Central memory CD8-positive, alpha-beta T cell (primary cell): ENCODE measurements around the gene DDX24.

Experiments
- ATAC-seq: fragments of 150-1000 bp; cut with Tn5 transposase; replicated peaks from 2 replicates; pipeline ENCODE4 v1.10.0; 2022; ENCODE audit warnings: mild to moderate bottlenecking, moderate FRiP score, moderate number of reproducible peaks; ENCODE audit not compliant: poor library complexity, severe bottlenecking; ENCODE audit errors: extremely low read depth
- DNase-seq, 2 donors: peaks; one replicate each; pipeline ENCODE4 v3.0.0; 2021; ENCODE audit warnings: low spot score in 2 of 2
- H3K27ac Mint-ChIP-seq: one replicate; pipeline ENCODE4 v1.8.0; 2022; ENCODE audit warnings: low read depth, mild to moderate bottlenecking, moderate library complexity, mixed read lengths
- H3K27me3 Mint-ChIP-seq: one replicate; pipeline ENCODE4 v1.8.0; 2022; ENCODE audit warnings: mixed read lengths
- H3K36me3 Mint-ChIP-seq: one replicate; pipeline ENCODE4 v1.8.0; 2022; ENCODE audit warnings: mild to moderate bottlenecking, moderate library complexity, mixed read lengths; ENCODE audit not compliant: insufficient read depth
- H3K4me1 Mint-ChIP-seq: one replicate; pipeline ENCODE4 v1.8.0; 2022; ENCODE audit warnings: mixed read lengths
- H3K4me3 Mint-ChIP-seq: one replicate; pipeline ENCODE4 v1.8.0; 2022; ENCODE audit warnings: mild to moderate bottlenecking, moderate library complexity, mixed read lengths
- H3K9me3 Mint-ChIP-seq: one replicate; pipeline ENCODE4 v1.8.0; 2022; ENCODE audit warnings: mixed read lengths

Gene DDX24

DNA sequence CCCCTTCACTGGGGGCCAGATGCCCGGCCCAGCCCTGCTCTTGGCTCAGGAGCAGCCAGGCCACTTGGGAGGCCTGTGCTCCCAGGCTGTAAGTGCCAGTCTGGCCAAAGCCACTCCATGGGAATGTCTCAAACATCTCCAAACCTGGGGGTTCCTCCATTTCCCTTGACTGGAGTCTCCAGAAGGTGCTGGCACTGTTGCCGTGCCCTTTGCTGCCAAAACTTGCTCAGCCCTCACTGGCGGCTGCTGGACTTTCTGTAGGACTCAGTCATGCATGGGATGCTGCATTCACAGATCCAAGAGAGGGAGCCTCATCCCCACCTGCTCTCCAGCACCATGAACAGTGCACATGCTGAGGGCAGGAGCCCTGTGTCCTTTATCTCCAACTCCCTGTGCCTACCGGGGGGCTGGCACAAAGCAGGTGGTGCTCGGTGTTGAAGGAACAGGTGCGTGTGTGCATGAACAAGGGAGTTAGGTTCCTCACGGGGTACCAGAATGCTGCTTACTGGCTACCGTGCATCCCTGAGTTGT, 64.5 kb downstream of the DDX24 start:
- Mint-ChIP-seq H3K27me3 (peaks cover 15% of the 10 kb centered on the region), H3K4me3 (no peak overlapping the region), H3K27ac (no peak overlapping the region), H3K4me1 (peaks cover 11% of the 10 kb centered on the region), H3K9me3 (no peaks in the 10 kb centered on the region), H3K36me3 (no peaks in the 10 kb centered on the region)
- ATAC-seq (no peak), DNase-seq (no peak)

DNA sequence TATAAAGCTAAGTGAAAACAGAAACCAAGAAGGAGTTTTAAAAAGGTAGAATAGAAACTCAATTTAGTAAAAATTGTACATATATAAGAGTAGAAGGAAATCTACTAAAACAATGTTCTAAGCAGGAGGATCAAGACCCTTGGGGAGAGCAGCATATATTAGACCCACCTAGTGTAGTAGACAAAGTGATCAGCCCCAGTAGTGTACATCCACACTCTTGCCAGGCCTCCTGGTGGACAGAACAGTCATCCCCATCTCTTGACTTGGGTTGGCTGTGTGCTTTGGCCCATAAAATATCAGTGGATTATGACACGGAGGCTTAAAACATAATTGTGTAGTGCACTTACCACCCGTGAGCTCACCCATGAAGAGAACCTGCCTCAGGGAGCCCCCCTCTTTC, 65.8 kb downstream of the DDX24 start:
- DNase-seq, result no peak
- Mint-ChIP-seq H3K27me3 (peaks cover 24% of the 10 kb centered on the region), H3K27ac (no peak overlapping the region), H3K36me3 (no peaks in the 10 kb centered on the region), H3K4me1 (peaks cover 24% of the 10 kb centered on the region), H3K9me3 (no peaks in the 10 kb centered on the region), H3K4me3 (no peak overlapping the region)
- ATAC-seq, result no peak

DNA sequence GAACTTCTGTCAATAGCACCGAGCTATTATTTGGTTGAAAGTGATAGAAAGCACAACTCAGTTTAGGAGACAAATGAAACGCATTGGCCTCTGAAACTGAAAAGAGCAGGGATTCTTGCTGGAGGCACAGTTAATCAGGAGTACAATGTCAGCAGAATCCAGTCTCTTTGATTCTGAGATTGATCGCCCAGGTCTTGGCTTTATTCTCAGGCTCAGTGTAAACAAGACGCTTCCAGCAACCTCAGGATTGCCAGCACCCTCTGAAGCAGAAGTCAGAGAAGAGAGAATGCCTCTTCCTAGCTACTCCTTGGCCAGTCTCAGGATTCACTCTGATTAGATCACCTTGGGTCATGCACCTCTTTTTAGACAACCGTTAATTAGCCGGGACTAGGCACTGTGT, 66.6 kb downstream of the DDX24 start:
- H3K9me3 Mint-ChIP-seq, result no peaks in the 10 kb centered on the region
- H3K27me3 Mint-ChIP-seq, result peaks cover 33% of the 10 kb centered on the region
- ATAC-seq, result no peak
- H3K4me3 Mint-ChIP-seq, result no peak overlapping the region
- H3K4me1 Mint-ChIP-seq, result peaks cover 32% of the 10 kb centered on the region
- no peak overlapping the region for H3K27ac Mint-ChIP-seq
- no peaks in the 10 kb centered on the region for H3K36me3 Mint-ChIP-seq
- no peak for DNase-seq

DNA sequence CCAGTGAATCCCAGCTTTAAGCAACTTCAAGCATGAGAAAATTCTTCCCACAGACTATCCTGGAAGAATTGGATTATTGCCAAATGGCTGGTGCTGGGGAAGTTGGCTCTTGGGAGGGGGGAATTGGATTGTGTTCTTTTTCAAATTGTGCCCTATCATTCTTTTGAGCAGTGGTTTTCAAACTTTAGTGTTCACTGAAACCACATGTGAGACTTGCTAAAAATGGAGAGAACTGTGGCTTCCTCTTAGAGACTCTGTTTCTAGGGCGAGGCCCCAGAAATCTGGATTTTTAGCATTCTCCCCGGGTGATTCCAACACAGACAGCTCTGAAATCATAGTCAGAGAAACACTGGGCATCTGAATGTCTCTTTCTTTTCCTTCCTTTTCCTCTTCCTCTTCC, 69.2 kb downstream of the DDX24 start:
- ATAC-seq (peak; percentile 94), DNase-seq (peak in 1 of 2 donors; percentile 43)
- Mint-ChIP-seq H3K4me1 (peaks cover 41% of the 10 kb centered on the region), H3K4me3 (peak overlapping the region; percentile 61), H3K27me3 (peaks cover 22% of the 10 kb centered on the region), H3K9me3 (no peaks in the 10 kb centered on the region), H3K36me3 (peaks cover 3% of the 10 kb centered on the region), H3K27ac (peak overlapping the region; percentile 91)

DNA sequence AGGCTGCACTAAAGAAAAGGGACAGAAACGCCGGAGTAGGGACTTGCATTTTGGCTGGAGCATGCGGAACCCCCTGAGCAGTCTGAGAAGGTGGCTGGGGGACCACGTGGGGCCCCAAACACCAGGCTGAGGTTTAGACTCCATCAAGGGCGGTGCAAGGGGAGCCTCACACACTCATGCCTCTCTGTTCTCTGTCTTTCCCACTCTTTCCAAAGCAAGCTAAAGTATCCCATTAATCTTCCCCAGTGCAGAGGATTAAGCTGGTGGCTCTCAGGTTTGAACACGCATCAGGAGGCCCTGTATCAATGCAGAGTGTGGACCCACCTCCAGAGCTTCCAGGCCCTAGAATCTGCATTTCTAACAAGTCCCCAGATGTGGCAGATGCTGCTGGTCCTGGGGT, 70.4 kb downstream of the DDX24 start:
- no peak for ATAC-seq
- Mint-ChIP-seq H3K27ac (peak overlapping the region; percentile 32), H3K27me3 (peaks cover 24% of the 10 kb centered on the region), H3K36me3 (peaks cover 3% of the 10 kb centered on the region), H3K4me1 (peaks cover 41% of the 10 kb centered on the region), H3K4me3 (no peak overlapping the region), H3K9me3 (no peaks in the 10 kb centered on the region)
- DNase-seq, result no peak

DNA sequence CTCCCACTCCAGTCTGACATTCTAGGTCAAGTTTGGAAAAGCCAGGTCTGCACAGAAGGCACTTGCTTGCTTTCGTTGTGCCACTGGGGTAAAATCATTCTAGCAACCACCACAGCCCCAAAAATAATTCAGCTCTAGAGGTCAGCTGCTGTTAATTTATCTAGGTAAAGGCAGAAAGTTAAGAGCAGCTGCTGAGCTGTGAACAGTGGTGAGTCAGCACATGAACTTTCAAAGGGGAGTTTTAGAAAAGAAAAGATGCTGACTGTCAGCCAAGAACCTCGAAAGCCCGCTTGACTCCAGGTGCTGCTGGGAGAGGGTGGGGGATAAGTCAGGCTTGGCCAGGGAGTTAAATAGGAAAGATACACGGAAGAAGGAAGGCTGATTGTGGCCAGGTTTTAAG, 71.2 kb downstream of the DDX24 start:
- H3K27ac Mint-ChIP-seq, result peak overlapping the region; percentile 32
- H3K4me1 Mint-ChIP-seq, result peaks cover 41% of the 10 kb centered on the region
- H3K4me3 Mint-ChIP-seq, result no peak overlapping the region
- H3K36me3 Mint-ChIP-seq, result peaks cover 3% of the 10 kb centered on the region
- peaks cover 32% of the 10 kb centered on the region for H3K27me3 Mint-ChIP-seq
- ATAC-seq, result no peak
- no peak for DNase-seq
- no peaks in the 10 kb centered on the region for H3K9me3 Mint-ChIP-seq

DNA sequence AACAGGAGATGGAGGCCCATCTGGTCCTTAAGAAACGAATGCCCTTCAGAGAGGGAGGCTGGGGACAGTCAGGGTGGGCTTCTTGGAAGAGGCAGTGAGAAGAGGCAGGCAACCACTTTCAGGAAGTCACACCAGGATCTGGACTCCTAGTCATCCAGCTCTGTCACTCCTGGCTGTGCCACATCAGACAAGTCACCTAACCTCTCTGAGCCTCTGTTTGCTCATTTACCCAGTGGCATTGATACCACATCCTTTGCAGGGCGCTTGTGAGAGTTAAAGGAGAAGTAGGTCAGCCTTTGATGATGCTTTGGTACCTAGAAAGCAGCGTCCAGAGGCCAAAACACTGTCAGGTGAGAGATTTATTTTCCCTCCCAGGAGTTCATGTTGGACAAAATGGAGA, 72.8 kb downstream of the DDX24 start:
- ATAC-seq (no peak), DNase-seq (no peak)
- Mint-ChIP-seq H3K4me1 (peaks cover 41% of the 10 kb centered on the region), H3K27me3 (peaks cover 36% of the 10 kb centered on the region), H3K9me3 (no peaks in the 10 kb centered on the region), H3K4me3 (no peak overlapping the region), H3K27ac (no peak overlapping the region), H3K36me3 (peaks cover 3% of the 10 kb centered on the region)

DNA sequence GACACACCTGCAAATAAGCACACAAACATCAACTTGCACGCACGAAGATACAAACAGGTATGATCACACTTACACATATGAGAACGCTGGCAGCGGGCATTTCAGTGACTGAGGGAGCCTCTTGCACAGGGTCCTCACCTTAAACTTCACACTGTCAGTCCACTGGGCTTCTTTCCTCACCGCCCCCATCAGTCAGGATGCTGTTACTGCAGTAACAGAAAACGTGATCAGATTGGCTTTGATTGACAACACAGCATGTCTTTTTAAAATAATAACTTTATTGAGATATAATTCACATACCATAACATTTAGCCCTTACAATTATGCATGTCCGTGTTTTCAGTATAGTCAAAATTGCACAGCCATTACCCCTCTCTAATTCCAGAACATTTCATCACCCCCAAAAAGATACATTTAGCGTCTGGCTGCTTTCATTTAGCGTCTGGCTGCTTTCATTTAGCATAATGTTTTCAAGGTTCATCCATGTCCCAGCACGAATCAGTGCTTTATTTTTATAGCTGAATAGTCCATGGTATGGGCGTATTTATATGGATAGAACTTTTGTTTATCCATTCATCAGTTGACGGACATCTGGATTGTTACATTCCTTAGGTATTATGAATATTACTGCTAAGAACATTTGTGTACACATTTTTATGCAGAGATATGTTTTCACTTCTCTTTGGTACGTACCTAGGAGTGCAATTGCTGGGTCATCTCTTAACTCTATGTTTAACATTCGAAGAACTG, 75.5 kb downstream of the DDX24 start:
- H3K4me3 Mint-ChIP-seq, result no peak overlapping the region
- H3K9me3 Mint-ChIP-seq, result no peaks in the 10 kb centered on the region
- ATAC-seq (no peak), DNase-seq (no peak)
- peaks cover 3% of the 10 kb centered on the region for H3K36me3 Mint-ChIP-seq
- peaks cover 20% of the 10 kb centered on the region for H3K4me1 Mint-ChIP-seq
- H3K27ac Mint-ChIP-seq, result no peak overlapping the region
- H3K27me3 Mint-ChIP-seq, result peaks cover 29% of the 10 kb centered on the region

DNA sequence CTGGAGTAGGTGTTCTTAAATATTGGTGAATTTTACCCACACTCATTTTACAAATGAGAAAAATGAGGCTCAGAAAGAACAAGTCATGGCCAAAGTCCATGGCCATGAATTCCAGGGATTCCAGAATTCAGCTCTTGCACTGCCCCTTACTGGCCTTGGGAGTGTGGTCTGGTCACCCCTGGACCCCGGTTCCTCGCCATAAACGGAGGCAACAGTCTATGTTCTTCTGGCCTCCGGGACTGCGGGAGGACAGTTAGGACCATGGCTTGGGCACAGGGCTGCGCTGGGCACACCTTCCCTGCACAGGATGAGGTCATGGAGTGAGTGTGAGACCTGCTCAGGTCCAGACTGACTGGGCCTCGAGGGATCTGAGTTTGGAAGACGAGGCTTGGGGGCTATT, 77.0 kb downstream of the DDX24 start:
- no peak overlapping the region for H3K27ac Mint-ChIP-seq

DNA sequence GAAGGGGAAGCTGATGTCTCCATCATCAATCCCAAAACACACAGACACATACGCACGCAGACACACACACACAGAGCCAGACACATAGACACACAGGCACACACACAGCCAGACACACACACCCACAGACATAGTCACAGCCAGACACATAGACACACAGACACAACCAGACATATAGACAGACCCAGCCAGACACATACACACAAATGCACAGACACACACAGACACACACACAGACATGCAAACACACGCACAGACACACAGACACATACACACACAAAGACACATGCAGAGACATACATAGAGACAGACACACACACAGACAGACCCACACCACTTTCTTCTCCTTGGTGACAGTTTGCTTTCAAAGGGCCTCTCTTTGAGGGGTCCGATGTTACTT, 77.6 kb downstream of the DDX24 start:
- Mint-ChIP-seq H3K36me3 (peaks cover 3% of the 10 kb centered on the region), H3K27me3 (peaks cover 14% of the 10 kb centered on the region), H3K4me1 (peaks cover 6% of the 10 kb centered on the region), H3K27ac (no peak overlapping the region), H3K9me3 (no peaks in the 10 kb centered on the region), H3K4me3 (no peak overlapping the region)
- no peak for ATAC-seq
- no peak for DNase-seq

More for the DNA sequence above, 77.0 kb downstream of the DDX24 start:
- ATAC-seq (no peak), DNase-seq (no peak)
- H3K4me1 Mint-ChIP-seq, result peaks cover 6% of the 10 kb centered on the region
- peaks cover 14% of the 10 kb centered on the region for H3K27me3 Mint-ChIP-seq
- no peaks in the 10 kb centered on the region for H3K9me3 Mint-ChIP-seq
- H3K4me3 Mint-ChIP-seq, result no peak overlapping the region
- peaks cover 3% of the 10 kb centered on the region for H3K36me3 Mint-ChIP-seq

DNA sequence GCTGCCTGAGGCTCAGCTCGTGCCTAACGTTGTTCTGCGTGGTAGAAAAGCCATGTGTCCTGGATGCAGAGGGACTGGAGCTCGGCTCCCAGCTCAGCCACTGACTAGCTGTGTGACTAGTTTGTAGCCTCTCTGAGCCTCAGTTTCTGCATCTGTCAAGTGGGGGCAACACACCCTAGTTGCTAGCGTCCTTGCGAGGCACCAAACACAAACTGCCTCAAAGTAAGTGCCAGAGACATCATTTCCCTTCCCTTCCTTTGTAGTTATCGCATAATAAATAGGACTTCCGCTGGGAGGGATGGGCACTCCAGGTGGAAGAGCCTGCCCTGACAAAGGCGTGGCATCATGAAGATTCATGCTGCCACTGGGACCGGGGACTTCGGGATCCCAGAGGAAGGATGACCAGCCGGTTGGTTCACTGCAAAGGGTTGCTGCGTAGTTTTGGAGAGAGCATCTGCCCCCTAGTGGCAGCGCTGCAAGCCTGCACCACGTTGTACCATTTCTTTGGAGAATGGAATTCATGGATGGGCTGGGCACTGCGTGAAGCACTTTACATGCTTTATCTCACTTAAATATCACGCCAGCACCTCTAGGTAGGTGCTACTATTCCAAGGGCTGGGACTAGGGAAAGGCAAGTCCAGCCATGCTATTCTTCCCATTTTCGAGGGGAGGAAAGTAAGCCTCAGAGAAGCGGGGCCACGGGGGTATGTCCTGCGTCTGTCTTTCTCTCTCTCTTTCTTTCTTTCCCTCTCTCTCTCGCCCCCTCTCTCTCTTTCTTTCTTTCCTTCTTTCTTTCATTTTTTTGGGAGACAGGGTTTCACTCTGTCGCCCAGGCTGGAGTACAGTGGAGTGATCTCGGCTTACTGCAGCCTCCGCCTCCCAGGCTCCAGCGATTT, 79.3 kb downstream of the DDX24 start:
- no peak overlapping the region for H3K27ac Mint-ChIP-seq
- no peak overlapping the region for H3K4me3 Mint-ChIP-seq
- peaks cover 14% of the 10 kb centered on the region for H3K27me3 Mint-ChIP-seq
- no peaks in the 10 kb centered on the region for H3K4me1 Mint-ChIP-seq
- H3K9me3 Mint-ChIP-seq, result no peaks in the 10 kb centered on the region
- DNase-seq (peak; percentile 39 to 40), ATAC-seq (peak; percentile 58)
- no peaks in the 10 kb centered on the region for H3K36me3 Mint-ChIP-seq

DNA sequence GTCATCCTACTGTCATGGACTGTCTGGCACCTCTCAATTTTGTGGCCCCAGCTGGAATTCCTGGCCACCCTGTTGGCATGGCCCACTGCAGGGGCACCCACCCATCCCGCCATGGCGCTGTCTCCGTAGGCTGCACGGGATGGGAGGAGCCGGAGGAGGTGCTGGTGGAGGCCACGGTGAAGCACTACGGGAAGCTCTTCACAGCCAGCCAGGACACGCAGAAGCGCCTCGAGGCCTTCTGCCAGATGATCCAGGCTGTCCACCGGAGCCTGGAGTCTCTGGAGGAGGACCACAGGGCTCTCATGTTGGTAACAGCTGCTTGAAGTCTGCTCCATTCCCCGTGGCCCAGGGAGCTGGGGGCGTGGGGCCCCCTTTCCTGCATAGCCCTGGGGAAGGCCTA, 80.0 kb downstream of the DDX24 start:
- peaks cover 14% of the 10 kb centered on the region for H3K27me3 Mint-ChIP-seq

DNA sequence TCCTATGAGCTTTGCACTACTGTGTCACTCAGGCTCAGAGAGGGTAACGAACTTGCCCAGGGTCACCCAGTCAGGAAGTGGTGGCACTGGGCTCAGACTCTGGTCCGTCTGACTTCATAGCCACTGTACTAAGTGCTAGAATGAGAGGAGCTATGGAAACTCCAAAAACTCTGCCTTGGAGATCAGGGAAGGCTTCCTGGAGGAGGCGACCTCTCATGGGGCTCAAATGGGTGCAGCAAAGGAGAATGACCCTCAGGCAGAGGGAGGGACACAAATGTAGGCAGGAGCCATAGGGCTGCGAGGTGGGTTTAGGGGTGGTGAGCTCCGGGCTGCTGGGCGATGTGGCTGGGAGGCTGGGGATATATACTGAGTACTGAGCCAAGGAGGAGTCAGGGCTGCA, 80.7 kb downstream of the DDX24 start:
- Mint-ChIP-seq H3K36me3 (no peaks in the 10 kb centered on the region), H3K4me3 (no peak overlapping the region), H3K9me3 (no peaks in the 10 kb centered on the region), H3K27me3 (peaks cover 9% of the 10 kb centered on the region), H3K27ac (no peak overlapping the region), H3K4me1 (no peaks in the 10 kb centered on the region)
- ATAC-seq (no peak), DNase-seq (no peak)

More for the DNA sequence above, 80.0 kb downstream of the DDX24 start:
- Mint-ChIP-seq H3K36me3 (no peaks in the 10 kb centered on the region), H3K4me3 (no peak overlapping the region), H3K4me1 (no peaks in the 10 kb centered on the region), H3K9me3 (no peaks in the 10 kb centered on the region), H3K27ac (no peak overlapping the region)
- no peak for DNase-seq
- ATAC-seq, result no peak
